ENCODE results near the gene IL19. TPM values are rescaled to one million over a fixed set of nuclear protein-coding genes. Genes with fewer than 3 reads are reported as not detected.

IL19 gene
- total and polyA plus RNA-seq, 9 of the 15 experiments (the other 6 are each of a cell fraction or from before 2014, with no cell fraction given) = not detected

DNA sequence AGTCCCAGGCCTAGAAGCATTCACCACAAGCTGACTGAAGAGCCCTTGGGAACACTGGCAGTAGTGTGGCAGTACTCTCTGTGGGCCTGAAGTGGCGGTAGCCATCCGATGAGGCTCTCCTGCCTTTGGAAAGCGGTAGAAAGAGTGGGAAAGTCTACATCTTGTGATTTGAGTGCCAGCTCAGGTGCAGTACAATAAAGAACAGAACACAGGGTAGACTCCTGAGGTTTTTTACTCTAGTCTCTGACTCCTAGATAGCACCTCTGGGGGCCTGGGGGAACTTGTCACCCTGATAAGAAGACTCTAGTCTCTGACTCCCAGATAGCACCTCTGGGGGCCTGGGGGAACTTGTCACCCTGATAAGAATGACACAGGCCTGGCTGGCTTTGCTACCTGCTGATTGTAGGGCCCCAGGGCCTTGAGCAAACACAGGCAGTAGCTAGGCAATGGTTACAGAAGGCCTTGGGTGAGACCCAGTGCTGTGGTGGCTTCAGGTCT lies 76.8 kb downstream of the IL19 start (continued):
- TF ChIP-seq, protein P1, sequence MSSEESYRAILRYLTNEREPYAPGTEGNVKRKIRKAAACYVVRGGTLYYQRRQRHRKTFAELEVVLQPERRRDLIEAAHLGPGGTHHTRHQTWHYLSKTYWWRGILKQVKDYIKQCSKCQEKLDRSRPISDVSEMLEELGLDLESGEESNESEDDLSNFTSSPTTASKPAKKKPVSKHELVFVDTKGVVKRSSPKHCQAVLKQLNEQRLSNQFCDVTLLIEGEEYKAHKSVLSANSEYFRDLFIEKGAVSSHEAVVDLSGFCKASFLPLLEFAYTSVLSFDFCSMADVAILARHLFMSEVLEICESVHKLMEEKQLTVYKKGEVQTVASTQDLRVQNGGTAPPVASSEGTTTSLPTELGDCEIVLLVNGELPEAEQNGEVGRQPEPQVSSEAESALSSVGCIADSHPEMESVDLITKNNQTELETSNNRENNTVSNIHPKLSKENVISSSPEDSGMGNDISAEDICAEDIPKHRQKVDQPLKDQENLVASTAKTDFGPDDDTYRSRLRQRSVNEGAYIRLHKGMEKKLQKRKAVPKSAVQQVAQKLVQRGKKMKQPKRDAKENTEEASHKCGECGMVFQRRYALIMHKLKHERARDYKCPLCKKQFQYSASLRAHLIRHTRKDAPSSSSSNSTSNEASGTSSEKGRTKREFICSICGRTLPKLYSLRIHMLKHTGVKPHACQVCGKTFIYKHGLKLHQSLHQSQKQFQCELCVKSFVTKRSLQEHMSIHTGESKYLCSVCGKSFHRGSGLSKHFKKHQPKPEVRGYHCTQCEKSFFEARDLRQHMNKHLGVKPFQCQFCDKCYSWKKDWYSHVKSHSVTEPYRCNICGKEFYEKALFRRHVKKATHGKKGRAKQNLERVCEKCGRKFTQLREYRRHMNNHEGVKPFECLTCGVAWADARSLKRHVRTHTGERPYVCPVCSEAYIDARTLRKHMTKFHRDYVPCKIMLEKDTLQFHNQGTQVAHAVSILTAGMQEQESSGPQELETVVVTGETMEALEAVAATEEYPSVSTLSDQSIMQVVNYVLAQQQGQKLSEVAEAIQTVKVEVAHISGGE (CRISPR knock-in tag; IDR thresholded peaks at IDR 0.05) = peak in 1 of 3 experiments; percentile 82; a peak in 2 of 6 replicates
- TF ChIP-seq GTF2E2 (tag; IDR thresholded peaks at IDR 0.05) = no peak
- TF ChIP-seq DPF2 (IDR thresholded peaks at IDR 0.05) = peak; percentile 95
- TF ChIP-seq FOXJ3 (CRISPR knock-in tag; IDR thresholded peaks at IDR 0.05) = peak; percentile 59; the same call in 1 of the 2 replicates
- peak; percentile 16 for TF ChIP-seq SMARCB1 (IDR thresholded peaks at IDR 0.05; ENCODE audit: insufficient read length, low read depth)

- FAIRE-seq = no peak
- POLR2A ChIA-PET = interaction anchor here (0.6 to 2.4 kb wide), 8 partner anchors 11 to 1400 kb away, joined by 3 to 7 read pairs (median 3); no protein-coding TSS in a partner anchor
- ATAC-seq = peak; percentile 4; the same call in 2 of the 3 replicates
Observed at GRCh38 chr1:206847946-206848345, 77.4 kb downstream of the IL19 start.

More at GRCh38 chr1:206847946-206848345, 77.4 kb downstream of the IL19 start:
- peak overlapping the region; percentile 1; the same call in 1 of the 3 replicates for H3K27ac ChIP-seq (ENCODE audit: extremely low read depth, low read depth, low read length)
- H3K27me3 ChIP-seq (ENCODE audit: control insufficient read depth in 2 of 2, insufficient read depth in 2 of 2, low read length in 2 of 2) = no peaks in the 10 kb centered on the region
- no peaks in the 10 kb centered on the region for H3K9me1 ChIP-seq (ENCODE audit: control insufficient read depth, insufficient read depth, low read length)
- peak overlapping the region; percentile 47; the same call in 1 of the 2 replicates for H3K4me2 ChIP-seq (ENCODE audit: insufficient read depth, low read length)
- H3K36me3 ChIP-seq (ENCODE audit: control insufficient read depth, insufficient read depth, low read length) = no peaks in the 10 kb centered on the region
- H3K4me3 ChIP-seq = no peak overlapping the region
- no peak overlapping the region for H2AFZ ChIP-seq (ENCODE audit: low read depth, low read length)
- in situ Hi-C loops (cut with MboI) (no loop called here), intact Hi-C loops (cut with micrococcal nuclease) (no loop called here)
- H3K4me1 ChIP-seq (replicated peaks in 1 of 2; ENCODE audit: control insufficient read depth in 2 of 2, insufficient read depth in 2 of 2, low read length in 2 of 2) = peaks cover 21 to 22% of the 10 kb centered on the region in 2 experiments; a peak in 4 of 5 replicates
- TF ChIP-seq ADNP (tag; IDR thresholded peaks at IDR 0.05) = no peak
- TF ChIP-seq ZFX (CRISPR knock-in tag; IDR thresholded peaks at IDR 0.05) = peak; percentile 41; the same call in 1 of the 2 replicates
- TF ChIP-seq CEBPG (CRISPR knock-in tag; IDR thresholded peaks at IDR 0.05) = 0 out of 2 replicates have a peak, but pooled peaks have one; percentile 14
- TF ChIP-seq CEBPG (tag; conservative IDR thresholded peaks at IDR 0.05 in 1 of 2, IDR thresholded peaks at IDR 0.05 in 1 of 2) = no peak
- TF ChIP-seq SP1 (CRISPR knock-in tag; IDR thresholded peaks at IDR 0.05) = 0 out of 2 replicates have a peak, but pooled peaks have one; percentile 2
- no peak for TF ChIP-seq KDM5B (IDR thresholded peaks at IDR 0.05; ENCODE audit: insufficient replicate concordance, low read depth, low read length)
- TF ChIP-seq, protein P2, sequence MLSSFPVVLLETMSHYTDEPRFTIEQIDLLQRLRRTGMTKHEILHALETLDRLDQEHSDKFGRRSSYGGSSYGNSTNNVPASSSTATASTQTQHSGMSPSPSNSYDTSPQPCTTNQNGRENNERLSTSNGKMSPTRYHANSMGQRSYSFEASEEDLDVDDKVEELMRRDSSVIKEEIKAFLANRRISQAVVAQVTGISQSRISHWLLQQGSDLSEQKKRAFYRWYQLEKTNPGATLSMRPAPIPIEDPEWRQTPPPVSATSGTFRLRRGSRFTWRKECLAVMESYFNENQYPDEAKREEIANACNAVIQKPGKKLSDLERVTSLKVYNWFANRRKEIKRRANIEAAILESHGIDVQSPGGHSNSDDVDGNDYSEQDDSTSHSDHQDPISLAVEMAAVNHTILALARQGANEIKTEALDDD (IDR thresholded peaks at IDR 0.05) = no peak
- 11% methylated on average over 1 of the region's 1 CpG for WGBS (ENCODE audit: insufficient coverage, low coverage, missing lambda C conversion rate)
- BruUV-seq (replicated peaks) = no TSS peak
- CTCF ChIA-PET (ENCODE audit: low intra/inter-chr PET ratio) = no interaction called here
- H3K9ac ChIP-seq (ENCODE audit: insufficient read depth in 1 of 2, low read depth in 2 of 2, low read length in 2 of 2) = peak overlapping the region in 1 of 2 experiments; percentile 0; a peak in 1 of 4 replicates
- H3K79me2 ChIP-seq (ENCODE audit: control insufficient read depth, insufficient read depth, low read length) = no peaks in the 10 kb centered on the region
- no peak for DNase-seq (ENCODE audit: extremely low read depth in 1 of 4, low spot score in 3 of 4)
- no peaks in the 10 kb centered on the region for H3K9me3 ChIP-seq (replicated peaks; ENCODE audit: control insufficient read depth, insufficient read depth, low read depth, low read length)
- no peaks in the 10 kb centered on the region for H4K20me1 ChIP-seq (replicated peaks; ENCODE audit: control insufficient read depth, insufficient read depth, low read length)

Measured in K562 (cell line).